Ascending aorta (tissue), 2 donors: ENCODE results near the gene SSTR4. TPM values are rescaled to one million over a fixed set of nuclear protein-coding genes. Genes with fewer than 3 reads are reported as not detected.

ENCODE experiments used
- DNase-seq, 2 donors: peaks; one replicate each; pipeline ENCODE4 v3.0.0-alpha.2; 2019; ENCODE audit warnings: low spot score in 2 of 2
- H3K27ac ChIP-seq, 2 donors: fragments of 200-600 bp; sonication (generic); one replicate each; pipeline ENCODE4 v1.5.1; 2016 to 2017; ENCODE audit warnings: mild to moderate bottlenecking in 1 of 2
- H3K27me3 ChIP-seq: fragments of 200-600 bp; sonication (generic); one replicate; pipeline ENCODE4 v1.5.1; 2017
- H3K36me3 ChIP-seq, 2 donors: fragments of 200-600 bp; sonication (generic); one replicate each; pipeline ENCODE4 v1.5.1; 2016
- H3K4me1 ChIP-seq, 2 donors: fragments of 200-600 bp; sonication (generic); one replicate each; pipeline ENCODE4 v1.5.1; 2016 to 2017; ENCODE audit warnings: mild to moderate bottlenecking in 1 of 2
- H3K4me3 ChIP-seq, 2 donors: fragments of 200-600 bp; sonication (generic); one replicate each; pipeline ENCODE4 v1.5.1; 2016 to 2017; ENCODE audit warnings: mild to moderate bottlenecking in 1 of 2
- H3K9me3 ChIP-seq, 2 donors: fragments of 200-600 bp; sonication (generic); one replicate each; pipeline ENCODE4 v1.5.1; 2016
- intact Hi-C: fragments of 100-400 bp; cut with DNase I; formaldehyde crosslinking; loops from one replicate; pipeline ENCODE4 v1.15.1; 2023
- total RNA-seq: library from RNA; depleted of rRNA; stranded (reverse); fragments of >200 nt; gene quantifications from one replicate; pipeline ENCODE4 v1.1.0, GENCODE V29; 2016
- TF ChIP-seq, protein P1 (sequence below), 3 experiments: fragments of 200-600 bp in 2 of 3; fragments of 450-650 bp in 1 of 3; sonication (generic) in 2 of 3; IDR thresholded peaks; one replicate each; pipeline ENCODE4 v1.5.1; 2016 to 2019; ENCODE audit warnings: antibody characterized with exemption in 3 of 3, mild to moderate bottlenecking in 1 of 3, moderate library complexity in 1 of 3

The SSTR4 gene
- total RNA-seq, 1 donor from 2014 or later = not detected

DNA sequence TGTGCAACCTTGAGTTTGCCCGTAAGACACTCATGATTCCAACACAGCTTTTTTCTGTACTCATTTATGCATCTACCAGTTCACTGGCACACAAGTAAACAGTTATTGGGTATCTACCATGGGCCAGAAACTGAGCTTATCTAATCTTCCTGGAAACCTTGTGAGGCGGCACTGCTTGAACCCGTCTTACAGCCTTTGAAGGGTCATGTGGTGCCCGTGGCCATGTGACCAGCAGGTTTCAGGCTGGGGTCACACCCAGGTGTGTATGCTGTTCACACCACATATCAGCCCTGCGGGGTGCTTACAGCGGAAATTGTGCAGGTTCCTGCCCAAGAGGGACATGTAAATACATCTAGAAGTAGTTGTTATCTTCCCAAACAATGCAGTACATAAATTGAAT lies 8.3 kb downstream of the SSTR4 start:
- Histone ChIP-seq H3K9me3 (no peaks in the 10 kb centered on the region), H3K27me3 (no peaks in the 10 kb centered on the region), H3K4me3 (no peak overlapping the region), H3K4me1 (peaks cover 9 to 20% of the 10 kb centered on the region in 2 donors), H3K27ac (no peak overlapping the region), H3K36me3 (no peaks in the 10 kb centered on the region)
- TF ChIP-seq, protein P1, sequence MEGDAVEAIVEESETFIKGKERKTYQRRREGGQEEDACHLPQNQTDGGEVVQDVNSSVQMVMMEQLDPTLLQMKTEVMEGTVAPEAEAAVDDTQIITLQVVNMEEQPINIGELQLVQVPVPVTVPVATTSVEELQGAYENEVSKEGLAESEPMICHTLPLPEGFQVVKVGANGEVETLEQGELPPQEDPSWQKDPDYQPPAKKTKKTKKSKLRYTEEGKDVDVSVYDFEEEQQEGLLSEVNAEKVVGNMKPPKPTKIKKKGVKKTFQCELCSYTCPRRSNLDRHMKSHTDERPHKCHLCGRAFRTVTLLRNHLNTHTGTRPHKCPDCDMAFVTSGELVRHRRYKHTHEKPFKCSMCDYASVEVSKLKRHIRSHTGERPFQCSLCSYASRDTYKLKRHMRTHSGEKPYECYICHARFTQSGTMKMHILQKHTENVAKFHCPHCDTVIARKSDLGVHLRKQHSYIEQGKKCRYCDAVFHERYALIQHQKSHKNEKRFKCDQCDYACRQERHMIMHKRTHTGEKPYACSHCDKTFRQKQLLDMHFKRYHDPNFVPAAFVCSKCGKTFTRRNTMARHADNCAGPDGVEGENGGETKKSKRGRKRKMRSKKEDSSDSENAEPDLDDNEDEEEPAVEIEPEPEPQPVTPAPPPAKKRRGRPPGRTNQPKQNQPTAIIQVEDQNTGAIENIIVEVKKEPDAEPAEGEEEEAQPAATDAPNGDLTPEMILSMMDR (IDR thresholded peaks at IDR 0.05) = no peak
- intact Hi-C loops = no loop called here
- DNase-seq = peak in 1 of 2 donors; percentile 49

DNA sequence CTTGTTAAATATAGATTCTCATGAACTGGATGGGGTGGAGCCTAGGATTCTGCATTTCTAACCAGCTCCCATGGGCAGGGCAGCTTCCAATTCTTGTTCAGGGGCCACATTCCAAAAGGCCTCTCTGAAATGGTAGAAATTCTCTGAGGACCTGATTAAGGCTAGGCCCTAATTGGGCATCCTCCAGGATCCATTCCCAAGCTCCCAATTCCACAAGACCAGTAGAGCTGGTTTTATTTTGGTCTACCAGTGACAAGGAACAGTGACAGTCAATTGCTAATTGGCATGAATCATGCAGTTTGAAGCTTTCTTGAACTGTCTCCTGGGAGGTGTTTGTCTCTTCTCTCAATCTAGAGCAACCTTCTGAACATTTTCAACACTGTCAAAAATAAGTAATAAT lies 11.3 kb downstream of the SSTR4 start:
- peak overlapping the region; percentile 18 to 78 for H3K4me3 ChIP-seq
- H3K27ac ChIP-seq = no peak overlapping the region
- no peaks in the 10 kb centered on the region for H3K36me3 ChIP-seq
- TF ChIP-seq, protein P1 (IDR thresholded peaks at IDR 0.05) = no peak
- H3K4me1 ChIP-seq = peaks cover 9 to 23% of the 10 kb centered on the region in 2 donors
- intact Hi-C loops = loop anchor here (5.0 kb wide), 1 partner anchor 249 kb away; no protein-coding TSS in a partner anchor
- H3K27me3 ChIP-seq = no peaks in the 10 kb centered on the region
- peak in 1 of 2 donors; percentile 52 for DNase-seq
- no peaks in the 10 kb centered on the region for H3K9me3 ChIP-seq

DNA sequence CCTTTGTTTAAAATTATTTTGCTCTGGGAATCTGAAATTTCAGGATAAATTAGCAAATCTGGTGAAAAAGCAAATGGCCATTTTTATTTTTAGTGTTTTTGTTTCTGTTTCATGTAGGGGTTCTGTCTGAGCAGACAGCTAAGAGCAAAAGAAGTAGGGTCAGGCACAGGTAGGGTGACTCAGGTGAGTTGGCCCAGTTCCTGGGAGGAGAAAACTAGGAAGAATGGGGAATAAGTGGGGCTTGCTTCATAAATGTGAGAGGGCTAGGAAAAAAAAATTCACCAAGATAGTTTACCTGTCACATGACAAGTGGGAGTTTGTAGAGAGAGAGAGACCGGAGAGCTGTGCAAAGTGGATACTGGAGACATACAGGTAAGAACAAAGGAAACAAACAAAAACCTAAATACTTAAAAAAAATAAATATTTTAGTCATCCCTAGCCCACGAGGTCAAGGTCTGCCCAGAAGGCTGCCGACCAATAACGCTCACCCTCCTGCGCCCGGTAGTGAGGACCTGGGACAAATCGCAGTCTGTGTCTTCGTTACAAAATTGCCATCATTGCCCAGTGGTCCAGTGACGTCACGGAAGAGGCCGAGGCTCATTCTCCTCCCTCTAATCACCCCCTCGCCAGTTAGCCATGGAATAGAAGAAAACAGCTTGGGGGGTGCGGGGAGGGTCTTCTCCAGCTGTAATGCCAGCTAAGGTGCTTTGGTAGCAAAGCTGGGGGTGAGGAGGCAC lies 12.1 kb downstream of the SSTR4 start:
- intact Hi-C loops = loop anchor here (5.0 kb wide), 1 partner anchor 250 kb away; no protein-coding TSS in a partner anchor
- peak overlapping the region; percentile 67 to 78 for H3K4me3 ChIP-seq
- no peaks in the 10 kb centered on the region for H3K36me3 ChIP-seq
- H3K4me1 ChIP-seq = peaks cover 9 to 23% of the 10 kb centered on the region in 2 donors
- DNase-seq = peak in 1 of 2 donors; percentile 13
- TF ChIP-seq, protein P1 (IDR thresholded peaks at IDR 0.05) = no peak
- H3K27ac ChIP-seq = no peak overlapping the region
- no peaks in the 10 kb centered on the region for H3K27me3 ChIP-seq
- no peaks in the 10 kb centered on the region for H3K9me3 ChIP-seq

DNA sequence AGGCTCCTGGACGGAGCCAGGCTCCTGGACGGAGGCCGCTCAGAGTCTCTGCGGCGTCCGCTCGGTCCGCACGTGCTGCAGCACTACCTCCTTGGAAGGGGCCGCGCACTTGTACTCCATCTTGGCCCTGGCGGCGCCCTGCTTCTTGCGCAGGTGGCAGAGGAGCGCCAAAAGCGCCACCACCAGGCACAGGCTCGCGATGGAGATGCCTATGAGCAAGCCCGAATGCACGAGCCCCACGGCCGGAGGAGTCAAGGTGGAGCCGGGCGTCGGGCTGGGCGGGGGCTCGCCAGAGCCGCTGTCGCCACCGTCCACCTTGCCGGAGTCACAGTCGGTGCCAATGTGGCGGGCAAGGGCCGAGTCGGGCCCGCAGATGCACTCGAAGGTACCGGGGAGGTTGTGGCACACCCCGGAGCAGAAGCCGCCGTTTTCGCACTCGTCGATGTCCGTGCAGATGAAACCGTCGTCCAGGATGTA lies 12.7 kb downstream of the SSTR4 start:
- no peaks in the 10 kb centered on the region for H3K36me3 ChIP-seq
- no peaks in the 10 kb centered on the region for H3K9me3 ChIP-seq
- H3K27me3 ChIP-seq = no peaks in the 10 kb centered on the region
- peaks cover 9 to 23% of the 10 kb centered on the region in 2 donors for H3K4me1 ChIP-seq
- peak overlapping the region in 1 of 2 donors; percentile 91 for H3K27ac ChIP-seq
- H3K4me3 ChIP-seq = peak overlapping the region; percentile 67 to 78
- TF ChIP-seq, protein P1 (IDR thresholded peaks at IDR 0.05) = peak in 1 of 3 experiments; percentile 6
- intact Hi-C loops = loop anchor here (2.0 to 5.0 kb wide), 4 partner anchors 250 to 709 kb away; partner anchors contain the start of gene NXT1
- DNase-seq = peak in 1 of 2 donors; percentile 65

DNA sequence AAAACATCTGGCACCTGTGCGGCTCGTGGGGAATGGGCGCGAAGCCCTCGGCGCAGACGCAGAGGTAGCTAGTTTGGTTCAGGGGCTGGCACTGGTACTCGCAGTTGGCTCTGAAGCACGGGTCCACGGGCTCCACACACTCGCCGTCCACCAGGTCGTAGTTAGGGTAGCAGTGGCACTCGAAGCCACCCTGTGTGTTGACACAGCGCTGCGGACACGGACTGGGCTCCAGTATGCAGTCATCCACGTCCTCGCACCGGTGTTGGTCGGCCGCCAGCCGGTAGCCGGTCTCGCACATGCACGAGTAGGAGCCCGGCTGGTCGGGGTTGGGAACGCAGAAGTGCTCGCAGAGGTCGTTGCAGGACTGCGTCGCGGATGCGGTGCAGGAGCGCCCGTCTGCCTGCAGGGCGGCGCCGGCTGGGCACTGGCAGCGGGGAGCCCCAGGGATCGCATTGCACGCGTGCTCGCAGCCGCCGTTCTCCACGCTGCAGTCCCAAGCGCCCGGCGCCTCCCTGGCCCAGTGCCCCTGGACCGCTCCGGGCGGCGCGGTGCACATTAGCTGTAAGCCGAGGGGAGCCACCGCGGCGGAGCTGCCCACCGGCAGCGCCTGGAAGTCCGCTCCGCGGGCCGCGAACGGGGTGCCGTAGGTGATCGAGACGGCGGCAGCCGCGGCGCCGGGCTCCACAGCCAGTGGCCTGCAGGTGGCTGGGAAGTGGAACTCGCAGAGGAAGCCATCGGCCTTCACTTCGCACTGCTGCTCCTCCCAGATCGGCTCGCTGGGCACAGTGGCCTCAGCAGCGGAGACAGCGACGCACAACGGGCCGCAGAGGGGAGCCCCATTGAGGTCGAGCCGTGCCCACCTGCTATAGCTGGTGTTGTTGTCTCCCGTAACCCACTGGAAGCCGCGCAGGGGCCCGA lies 13.4 kb downstream of the SSTR4 start:
- TF ChIP-seq, protein P1 (IDR thresholded peaks at IDR 0.05) = peak; percentile 45 to 59 (median 51)
- H3K36me3 ChIP-seq = no peaks in the 10 kb centered on the region
- H3K27ac ChIP-seq = peak overlapping the region; percentile 91 to 93
- peaks cover 9 to 23% of the 10 kb centered on the region in 2 donors for H3K4me1 ChIP-seq
- H3K4me3 ChIP-seq = peak overlapping the region; percentile 67 to 78
- peak; percentile 35 to 83 for DNase-seq
- no peaks in the 10 kb centered on the region for H3K9me3 ChIP-seq
- H3K27me3 ChIP-seq = no peaks in the 10 kb centered on the region
- intact Hi-C loops = loop anchor here (2.0 to 5.0 kb wide), 4 partner anchors 251 to 710 kb away; partner anchors contain the start of gene NXT1
